Stimulated activated CD4-positive, alpha-beta T cell treated with anti-CD3 and anti-CD28 coated beads, Interleukin-15, amount 100 ng/mL, for 1 hour (primary cell): ENCODE results near the gene NUP43.
"Not testable (repeated sequence)": the region's sequence is repeated elsewhere in the genome, so short reads cannot be mapped to it uniquely, and the experiment has no call there.

Experiments
- DNase-seq, 2 donors: peaks; one replicate each; pipeline ENCODE4 v3.0.0-alpha.2; 2020; ENCODE audit warnings: low read depth in 1 of 2, low spot score in 1 of 2

The NUP43 gene, protein sequence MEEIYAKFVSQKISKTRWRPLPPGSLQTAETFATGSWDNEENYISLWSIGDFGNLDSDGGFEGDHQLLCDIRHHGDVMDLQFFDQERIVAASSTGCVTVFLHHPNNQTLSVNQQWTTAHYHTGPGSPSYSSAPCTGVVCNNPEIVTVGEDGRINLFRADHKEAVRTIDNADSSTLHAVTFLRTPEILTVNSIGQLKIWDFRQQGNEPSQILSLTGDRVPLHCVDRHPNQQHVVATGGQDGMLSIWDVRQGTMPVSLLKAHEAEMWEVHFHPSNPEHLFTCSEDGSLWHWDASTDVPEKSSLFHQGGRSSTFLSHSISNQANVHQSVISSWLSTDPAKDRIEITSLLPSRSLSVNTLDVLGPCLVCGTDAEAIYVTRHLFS

DNA sequence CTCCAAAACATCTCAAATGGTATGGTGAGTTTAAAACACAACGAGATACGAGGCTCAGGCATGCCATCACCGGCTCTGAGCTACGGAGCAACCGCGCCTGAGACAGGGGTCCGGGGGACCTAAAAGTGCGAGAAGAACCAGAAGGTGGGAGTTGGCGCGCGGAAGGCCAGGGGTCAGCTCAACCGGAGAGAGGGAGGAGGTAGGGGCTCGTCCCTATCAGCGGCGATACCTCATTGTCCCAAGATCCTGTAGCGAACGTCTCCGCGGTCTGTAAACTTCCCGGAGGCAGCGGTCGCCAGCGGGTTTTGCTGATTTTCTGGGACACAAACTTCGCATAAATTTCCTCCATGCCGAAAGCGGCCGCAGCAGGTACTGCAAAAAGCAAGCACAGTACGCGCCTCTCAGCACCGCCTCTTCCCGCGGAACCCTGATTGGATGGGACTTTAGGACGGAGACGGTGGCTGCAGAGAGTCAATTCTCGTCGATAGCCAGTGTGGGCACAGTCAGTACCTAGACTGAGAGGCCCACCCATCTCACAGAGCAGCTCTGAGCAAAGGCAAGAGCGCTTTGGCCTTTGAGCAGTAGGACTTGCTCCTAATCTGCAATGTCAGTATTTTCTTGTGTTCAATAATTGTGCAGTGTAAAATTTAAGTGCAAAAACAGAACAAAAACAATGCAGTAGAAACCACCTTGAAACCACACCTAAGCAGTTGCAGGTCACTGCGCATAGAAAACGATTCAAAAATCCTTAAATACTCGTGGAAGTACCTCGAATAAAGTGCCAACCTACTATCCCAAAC, at the start of gene NUP43:
TSS of gene NUP43 (minus strand) at position 383 of the 800 bp plus-strand sequence. CDS start at position 349, 34 bp downstream.
- peak; percentile 83 to 85 for DNase-seq

DNA sequence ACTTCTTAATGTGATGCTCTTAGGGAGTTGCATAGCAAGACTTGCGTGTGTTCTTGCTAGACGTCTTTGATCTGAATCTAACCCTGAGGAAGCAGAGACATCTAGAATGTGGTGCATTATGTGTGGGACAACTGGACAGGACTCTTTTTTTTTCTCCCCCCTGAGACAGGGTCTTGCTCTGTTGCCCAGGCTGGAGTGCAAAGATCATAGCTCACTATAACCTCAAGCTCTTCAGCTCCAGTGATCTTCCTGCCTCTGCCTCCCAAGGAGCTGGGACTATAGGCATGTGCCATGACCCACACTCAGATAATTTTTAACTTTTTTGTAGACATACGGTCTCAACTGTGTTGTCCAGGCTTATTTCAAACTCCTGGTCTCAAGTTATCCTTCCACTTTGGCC, 37.2 kb upstream of the NUP43 start:
- DNase-seq: no peak

GRCh38 chr6:149782337-149782736, 36.0 kb upstream of the NUP43 start:
- DNase-seq: no peak

GRCh38 chr6:149781715-149782114, 35.4 kb upstream of the NUP43 start:
- no peak for DNase-seq

GRCh38 chr6:149779644-149779963, 33.3 kb upstream of the NUP43 start:
- DNase-seq: no peak

DNA sequence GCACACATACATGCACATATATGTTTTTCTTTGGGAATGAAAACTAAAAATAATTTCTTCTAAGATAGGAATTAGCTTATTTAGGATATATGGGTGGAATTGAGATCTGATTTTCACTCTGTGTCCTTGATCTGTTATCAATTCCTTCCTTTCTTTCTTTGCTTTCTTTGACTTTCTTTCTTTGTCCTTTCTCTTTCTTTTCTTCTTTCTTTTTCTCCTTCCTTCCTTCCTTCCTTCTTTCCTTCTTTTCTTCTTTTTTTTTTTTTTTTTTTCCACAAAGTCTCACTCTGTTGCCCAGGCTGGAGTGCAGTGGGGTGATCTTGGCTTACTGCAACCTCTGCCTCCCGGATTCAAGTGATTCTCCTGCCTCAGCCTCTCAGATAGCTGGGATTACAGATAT, 31.3 kb upstream of the NUP43 start:
- no peak for DNase-seq

DNA sequence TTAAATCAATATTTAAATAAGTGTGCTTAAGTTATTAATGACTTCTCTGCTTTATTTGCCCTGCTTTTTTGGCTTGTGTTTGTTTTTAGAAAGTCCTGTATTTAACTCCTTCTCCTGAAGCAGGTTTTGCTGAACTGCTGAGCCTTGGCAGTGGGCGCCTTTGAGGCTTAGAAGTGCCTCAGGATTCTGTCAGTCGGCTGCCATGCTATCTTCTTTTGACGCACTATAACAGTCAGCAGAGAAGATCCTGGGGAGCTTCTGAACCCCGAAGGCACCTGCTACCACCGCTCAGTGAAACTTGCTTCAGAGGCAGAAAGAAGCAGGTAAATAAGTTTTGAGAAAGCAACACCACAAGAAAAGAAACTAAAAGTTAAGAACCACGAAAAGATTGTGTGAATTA, 25.6 kb upstream of the NUP43 start:
- DNase-seq: no peak

GRCh38 chr6:149771185-149771584, 24.9 kb upstream of the NUP43 start:
- DNase-seq: no peak

GRCh38 chr6:149769676-149770075, 23.3 kb upstream of the NUP43 start:
- DNase-seq: no peak

- no peak for DNase-seq
Observed at GRCh38 chr6:149766156-149766769, 19.9 kb upstream of the NUP43 start.

- no peak for DNase-seq
Observed at GRCh38 chr6:149763866-149764265, 17.5 kb upstream of the NUP43 start.

DNA sequence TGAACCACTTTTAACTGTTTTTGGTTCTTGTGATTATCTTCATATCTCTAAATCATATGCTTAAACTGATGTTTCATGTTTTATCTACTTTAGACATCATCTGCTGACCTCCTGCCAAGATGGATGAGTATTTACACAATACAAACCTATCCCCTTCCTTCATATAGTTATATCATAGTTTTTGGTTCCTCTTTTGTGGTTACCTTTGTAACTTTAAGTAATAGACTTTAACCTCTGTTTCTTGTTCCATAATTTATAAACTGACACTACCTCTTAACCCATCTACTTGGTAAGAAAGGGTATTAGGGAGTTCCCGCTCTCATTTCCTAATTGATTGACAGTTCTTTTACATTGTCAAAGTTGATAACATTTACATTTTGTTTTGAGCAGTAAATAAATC, 15.1 kb upstream of the NUP43 start:
- no peak for DNase-seq

DNA sequence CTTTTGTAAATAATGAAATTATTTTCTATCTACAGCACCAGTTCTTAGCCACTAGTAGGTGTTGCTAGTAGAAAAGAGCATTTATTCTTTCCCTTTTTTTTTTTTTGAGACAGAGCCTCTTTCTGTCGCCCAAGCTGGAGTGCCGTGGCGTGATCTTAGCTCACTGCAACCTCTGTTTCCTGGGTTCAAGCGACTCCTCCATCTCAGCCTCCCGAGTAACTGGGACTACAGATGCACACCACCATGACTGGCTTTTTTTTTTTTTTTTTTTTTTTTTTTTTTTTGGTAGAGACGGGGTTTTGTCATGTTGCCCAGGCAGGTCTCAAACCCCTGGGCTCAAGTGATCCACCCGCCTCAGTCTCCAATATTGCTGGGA, 9.9 kb upstream of the NUP43 start:
- no peak for DNase-seq

DNA sequence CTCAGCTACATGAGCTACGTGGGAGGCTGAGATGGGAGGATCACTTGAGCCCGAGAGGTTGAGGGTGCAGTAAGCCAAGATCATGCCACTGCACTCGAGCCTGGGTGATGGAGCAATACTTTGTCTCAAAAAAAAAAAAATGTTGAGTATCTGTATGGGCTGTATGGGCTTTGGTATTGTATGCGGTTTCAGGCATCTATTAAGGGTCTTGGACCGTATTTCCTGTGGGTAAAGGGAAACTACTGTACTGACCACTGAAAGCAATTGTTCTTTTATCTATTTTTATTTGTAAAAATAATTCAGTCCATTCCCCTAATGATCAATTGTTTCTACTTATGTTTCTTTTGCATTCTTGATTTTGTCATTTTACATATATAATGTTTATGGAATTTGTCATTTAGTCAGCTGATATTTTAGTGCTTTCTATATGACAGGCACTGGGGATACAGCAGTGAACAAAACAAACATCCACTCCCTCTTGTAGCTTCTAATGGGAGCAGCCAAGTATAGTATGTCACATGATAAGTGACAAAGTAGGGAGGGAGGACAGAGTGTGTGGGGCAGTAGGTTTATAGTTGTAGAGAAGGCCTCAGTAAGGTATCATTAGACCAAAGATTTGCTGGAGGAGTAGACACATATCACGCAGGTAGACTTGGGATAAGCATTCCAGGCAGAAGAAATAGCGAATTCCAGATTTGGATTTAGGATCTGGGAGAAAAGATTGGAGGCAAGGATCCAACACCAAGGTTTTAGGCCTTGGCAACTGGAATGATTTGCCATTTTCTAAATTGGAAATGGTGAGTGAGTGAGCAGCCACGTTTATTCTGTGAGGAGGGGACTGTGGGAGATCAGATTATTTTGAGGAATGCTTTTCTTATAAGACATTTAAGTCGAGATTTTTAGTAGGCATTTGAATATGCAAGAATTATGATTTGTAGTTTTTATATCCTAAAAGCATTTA, 9.3 kb upstream of the NUP43 start:
- DNase-seq: no peak

DNA sequence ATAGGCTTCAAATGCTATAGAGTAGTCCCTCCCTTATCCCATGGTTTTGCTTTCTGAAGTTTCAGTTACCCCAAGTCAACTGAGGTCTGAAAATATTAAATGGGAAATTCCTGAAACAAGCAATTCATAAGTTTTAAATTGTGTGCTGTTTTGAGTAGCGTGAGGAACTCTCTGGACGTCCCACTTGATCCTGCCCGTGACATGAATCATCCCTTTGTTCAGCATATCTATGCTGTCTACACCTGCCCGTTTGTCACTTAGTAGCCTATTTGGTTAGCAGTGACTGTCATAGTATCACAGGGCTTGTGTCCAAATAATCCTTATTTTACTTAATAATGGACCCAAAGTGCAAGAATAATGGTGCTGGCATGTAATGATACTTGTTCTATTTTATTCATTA, 8.2 kb upstream of the NUP43 start:
- DNase-seq: no peak

DNA sequence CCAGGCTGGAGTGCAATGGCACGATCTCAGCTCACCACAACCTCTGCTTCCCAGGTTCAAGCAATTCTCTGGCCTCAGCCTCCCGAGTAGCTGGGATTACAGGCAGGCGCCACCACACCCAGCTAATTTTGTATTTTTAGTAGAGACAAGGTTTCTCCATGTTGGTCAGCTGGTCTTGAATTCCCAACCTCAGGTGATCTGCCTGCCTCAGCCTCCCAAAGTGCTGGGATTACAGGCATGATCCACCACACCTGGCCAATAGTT, 7.0 kb upstream of the NUP43 start:
- DNase-seq: not testable (repeated sequence)

GRCh38 chr6:149752600-149753373, 6.5 kb upstream of the NUP43 start:
- no peak for DNase-seq

GRCh38 chr6:149751920-149752319, 5.6 kb upstream of the NUP43 start:
- not testable (repeated sequence) for DNase-seq

DNA sequence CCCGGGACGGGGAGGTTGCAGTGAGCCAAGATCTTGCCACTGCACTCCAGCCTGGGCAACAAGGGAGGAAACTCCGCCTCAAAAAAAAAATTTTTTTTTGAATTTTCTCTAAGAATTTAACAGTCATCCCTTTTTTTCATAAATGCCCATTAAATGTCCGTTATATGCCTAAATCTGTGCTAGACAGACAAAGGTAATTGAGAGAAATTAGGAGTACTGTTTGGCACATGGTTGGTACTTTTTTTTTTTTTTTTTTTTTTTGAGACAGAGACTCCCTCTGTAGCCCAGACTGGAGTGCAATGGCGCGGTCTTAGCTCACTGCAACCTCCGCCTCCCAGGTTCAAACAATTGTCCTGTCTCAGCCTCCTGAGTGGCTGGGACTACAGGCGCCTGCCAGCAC, 4.9 kb upstream of the NUP43 start:
- DNase-seq: no peak

DNA sequence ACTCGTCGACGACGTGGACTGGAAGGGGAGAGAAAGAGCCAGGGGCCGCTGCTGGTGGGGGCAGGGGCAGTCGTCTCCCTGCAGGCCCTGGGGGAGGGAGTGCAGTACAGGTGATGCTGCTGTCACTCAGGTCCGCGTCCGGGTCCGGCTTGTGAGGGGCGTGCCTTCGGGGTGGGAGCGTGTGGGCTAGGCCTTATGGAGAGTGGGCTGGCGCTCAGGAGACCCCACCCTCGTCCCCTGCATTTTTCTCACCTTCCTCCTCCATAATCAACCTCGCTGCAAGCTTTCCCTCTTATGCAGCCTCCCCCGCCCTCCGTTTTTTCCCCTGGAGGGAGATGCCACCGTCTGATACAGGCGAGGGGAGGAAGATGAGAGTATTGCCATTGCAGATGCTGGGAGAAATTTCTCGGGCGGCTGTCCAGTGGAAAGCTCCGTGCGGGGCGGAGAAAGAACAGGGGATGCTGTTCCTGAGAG, 3.8 kb upstream of the NUP43 start:
- DNase-seq: peak; percentile 4 to 29
